Suprapubic skin (tissue), 4 donors: ENCODE measurements around the gene GRAMD4. TPM values are rescaled to one million over a fixed set of nuclear protein-coding genes. Genes with fewer than 3 reads are reported as not detected.

Source experiments
- DNase-seq, 2 donors: peaks; one replicate each; pipeline ENCODE4 v3.0.0-alpha.2; 2019; ENCODE audit warnings: low spot score in 2 of 2
- H3K27ac ChIP-seq: fragments of 200-600 bp; sonication (generic); one replicate; pipeline ENCODE4 v1.5.1; 2019
- H3K27me3 ChIP-seq: fragments of 200-600 bp; sonication (generic); one replicate; pipeline ENCODE4 v1.5.1; 2019
- H3K36me3 ChIP-seq: fragments of 200-600 bp; sonication (generic); one replicate; pipeline ENCODE4 v1.5.1; 2019
- H3K4me1 ChIP-seq: fragments of 200-600 bp; sonication (generic); one replicate; pipeline ENCODE4 v1.5.1; 2019
- H3K4me3 ChIP-seq: fragments of 200-600 bp; sonication (generic); one replicate; pipeline ENCODE4 v1.5.1; 2019; ENCODE audit warnings: mild to moderate bottlenecking
- H3K9me3 ChIP-seq: fragments of 200-600 bp; sonication (generic); one replicate; pipeline ENCODE4 v1.5.1; 2019
- CTCF ChIP-seq, 2 donors: fragments of 200-600 bp in 1 of 2; fragments of 450-650 bp in 1 of 2; sonication (generic) in 1 of 2; IDR thresholded peaks; one replicate each; pipeline ENCODE4 v1.5.1; 2016 to 2019; ENCODE audit warnings: antibody characterized with exemption in 2 of 2, mild to moderate bottlenecking in 1 of 2, moderate library complexity in 1 of 2
- EP300 ChIP-seq: sonication (generic); formaldehyde crosslinking; IDR thresholded peaks from one replicate; pipeline ENCODE4 v1.6.1; 2017; ENCODE audit warnings: antibody characterized with exemption
- POLR2A ChIP-seq, 2 donors: fragments of 450-650 bp; IDR thresholded peaks; one replicate each; pipeline ENCODE4 v1.6.1; 2017; ENCODE audit warnings: antibody characterized with exemption in 2 of 2, mild to moderate bottlenecking in 2 of 2, moderate library complexity in 2 of 2
- POLR2AphosphoS5 ChIP-seq, 3 donors: sonication (generic); formaldehyde crosslinking; IDR thresholded peaks; one replicate each; pipeline ENCODE4 v1.6.1; 2017; ENCODE audit warnings: antibody characterized with exemption in 3 of 3
- WGBS: methylation state at CpG from one replicate; pipeline ENCODE4 v1.1.5; 2018; 5-methylcytosine and 5-hydroxymethylcytosine counted together
- total RNA-seq, 4 donors: library from RNA; depleted of rRNA; stranded (reverse); fragments of >200 nt; gene quantifications; one replicate each; pipeline ENCODE4 v1.1.0, GENCODE V29; 2016

Gene GRAMD4
- total RNA-seq, 4 donors from 2014 or later: 64.1 to 230 (median 164) TPM

GRCh38 chr22:46637711-46638600 lies 17.8 kb downstream of the GRAMD4 start:
- Histone ChIP-seq H3K27me3 (no peaks in the 10 kb centered on the region), H3K4me3 (no peak overlapping the region), H3K4me1 (peaks cover 21% of the 10 kb centered on the region), H3K9me3 (no peaks in the 10 kb centered on the region), H3K27ac (no peak overlapping the region), H3K36me3 (peaks cover 4% of the 10 kb centered on the region)
- 89% methylated on average over 20 of the region's 21 CpGs for WGBS
- TF ChIP-seq POLR2A (IDR thresholded peaks at IDR 0.05) (no peak), POLR2AphosphoS5 (IDR thresholded peaks at IDR 0.05) (no peak), EP300 (no peak), CTCF (IDR thresholded peaks at IDR 0.05) (no peak)
- no peak for DNase-seq

GRCh38 chr22:46638601-46639431 lies 18.6 kb downstream of the GRAMD4 start:
- peaks cover 4% of the 10 kb centered on the region for H3K36me3 ChIP-seq
- no peak overlapping the region for H3K4me3 ChIP-seq

GRCh38 chr22:46639843-46640242 lies 19.7 kb downstream of the GRAMD4 start:
- Histone ChIP-seq H3K27me3 (no peaks in the 10 kb centered on the region), H3K36me3 (peaks cover 4% of the 10 kb centered on the region), H3K4me1 (peaks cover 3% of the 10 kb centered on the region), H3K9me3 (no peaks in the 10 kb centered on the region), H3K4me3 (no peak overlapping the region), H3K27ac (no peak overlapping the region)
- 92% methylated on average over 11 of the region's 11 CpGs for WGBS
- DNase-seq: no peak
- no peak for TF ChIP-seq POLR2A (IDR thresholded peaks at IDR 0.05)
- no peak for TF ChIP-seq POLR2AphosphoS5 (IDR thresholded peaks at IDR 0.05)
- no peak for TF ChIP-seq EP300
- no peak for TF ChIP-seq CTCF (IDR thresholded peaks at IDR 0.05)

More at GRCh38 chr22:46638601-46639431, 18.6 kb downstream of the GRAMD4 start:
- Histone ChIP-seq H3K9me3 (no peaks in the 10 kb centered on the region), H3K27me3 (no peaks in the 10 kb centered on the region), H3K27ac (no peak overlapping the region), H3K4me1 (peaks cover 13% of the 10 kb centered on the region)
- WGBS: 68% methylated on average over 14 of the region's 18 CpGs
- TF ChIP-seq EP300: no peak
- TF ChIP-seq CTCF (IDR thresholded peaks at IDR 0.05): no peak
- no peak for TF ChIP-seq POLR2AphosphoS5 (IDR thresholded peaks at IDR 0.05)
- TF ChIP-seq POLR2A (IDR thresholded peaks at IDR 0.05): no peak
- no peak for DNase-seq

GRCh38 chr22:46640293-46641055 lies 20.3 kb downstream of the GRAMD4 start:
- Histone ChIP-seq H3K27me3 (no peaks in the 10 kb centered on the region), H3K36me3 (peaks cover 4% of the 10 kb centered on the region), H3K27ac (no peak overlapping the region), H3K4me1 (peaks cover 2% of the 10 kb centered on the region), H3K4me3 (no peak overlapping the region), H3K9me3 (no peaks in the 10 kb centered on the region)
- TF ChIP-seq EP300: no peak
- no peak for TF ChIP-seq POLR2A (IDR thresholded peaks at IDR 0.05)
- TF ChIP-seq POLR2AphosphoS5 (IDR thresholded peaks at IDR 0.05): no peak
- TF ChIP-seq CTCF (IDR thresholded peaks at IDR 0.05): no peak
- WGBS: 80% methylated on average over 22 of the region's 24 CpGs
- no peak for DNase-seq
